ENCODE data around the gene ARHGAP24. TPM values are rescaled to one million over a fixed set of nuclear protein-coding genes. Genes with fewer than 3 reads are reported as not detected.

ARHGAP24 gene
- total and polyA plus RNA-seq, 4 donors, result 10.0 to 79.4 (median 21.6) TPM

- H3K4me1 ChIP-seq (ENCODE audit: control insufficient read depth in 5 of 5, insufficient read depth in 5 of 5, low read length in 5 of 5), result peaks cover 5 to 22% (median 13%) of the 10 kb centered on the region in 5 donors
- H3K9ac ChIP-seq (ENCODE audit: insufficient read depth in 1 of 2, low read length in 2 of 2), result no peak overlapping the region
- H3K27me3 ChIP-seq (ENCODE audit: control insufficient read depth in 3 of 3, insufficient read depth in 3 of 3, low read length in 2 of 3), result no peaks in the 10 kb centered on the region
- H3K9me3 ChIP-seq (ENCODE audit: control insufficient read depth in 4 of 4, insufficient read depth in 3 of 4, low read length in 3 of 4), result no peaks in the 10 kb centered on the region
- ATAC-seq (ENCODE audit: insufficient read depth, low FRiP score) (no peak), DNase-seq (no peak)
- no peak for TF ChIP-seq CTCF (IDR thresholded peaks at IDR 0.05; ENCODE audit: control extremely low read depth, extremely low read depth)
- no peaks in the 10 kb centered on the region for H3K36me3 ChIP-seq (ENCODE audit: control insufficient read depth in 4 of 4, insufficient read depth in 4 of 4, low read length in 4 of 4)
- no peak overlapping the region for H3K27ac ChIP-seq (ENCODE audit: low read depth in 1 of 2, low read length in 1 of 2)
- H3K4me3 ChIP-seq, result no peak overlapping the region
Observed at GRCh38 chr4:85728464-85728863, 253.5 kb downstream of the ARHGAP24 start.

- no peaks in the 10 kb centered on the region for H3K27me3 ChIP-seq (ENCODE audit: control insufficient read depth in 3 of 3, insufficient read depth in 3 of 3, low read length in 2 of 3)
- no peaks in the 10 kb centered on the region for H3K36me3 ChIP-seq (ENCODE audit: control insufficient read depth in 4 of 4, insufficient read depth in 4 of 4, low read length in 4 of 4)
- ATAC-seq (ENCODE audit: insufficient read depth, low FRiP score), result no peak
- no peak overlapping the region for H3K27ac ChIP-seq (ENCODE audit: low read depth in 1 of 2, low read length in 1 of 2)
- H3K9ac ChIP-seq (ENCODE audit: insufficient read depth in 1 of 2, low read length in 2 of 2), result no peak overlapping the region
- no peak for DNase-seq
- no peaks in the 10 kb centered on the region for H3K9me3 ChIP-seq (ENCODE audit: control insufficient read depth in 4 of 4, insufficient read depth in 3 of 4, low read length in 3 of 4)
- WGBS, 2 donors, result 16 to 19% methylated on average over 1 of the region's 1 CpG
- no peak overlapping the region for H3K4me3 ChIP-seq
- H3K4me1 ChIP-seq (ENCODE audit: control insufficient read depth in 5 of 5, insufficient read depth in 5 of 5, low read length in 5 of 5), result peaks cover 0 to 16% (median 3%) of the 10 kb centered on the region in 5 donors
- TF ChIP-seq CTCF (IDR thresholded peaks at IDR 0.05; ENCODE audit: control extremely low read depth, extremely low read depth), result no peak
Observed at GRCh38 chr4:85732124-85732523, 257.2 kb downstream of the ARHGAP24 start.

GRCh38 chr4:85733798-85734197, 258.8 kb downstream of the ARHGAP24 start:
- TF ChIP-seq CTCF (IDR thresholded peaks at IDR 0.05; ENCODE audit: control extremely low read depth, extremely low read depth), result no peak
- DNase-seq (no peak), ATAC-seq (ENCODE audit: insufficient read depth, low FRiP score) (no peak)
- no peaks in the 10 kb centered on the region for H3K27me3 ChIP-seq (ENCODE audit: control insufficient read depth in 3 of 3, insufficient read depth in 3 of 3, low read length in 2 of 3)
- H3K4me1 ChIP-seq (ENCODE audit: control insufficient read depth in 5 of 5, insufficient read depth in 5 of 5, low read length in 5 of 5), result peaks cover 0 to 16% (median 0%) of the 10 kb centered on the region in 5 donors
- H3K9me3 ChIP-seq (ENCODE audit: control insufficient read depth in 4 of 4, insufficient read depth in 3 of 4, low read length in 3 of 4), result no peaks in the 10 kb centered on the region
- no peak overlapping the region for H3K9ac ChIP-seq (ENCODE audit: insufficient read depth in 1 of 2, low read length in 2 of 2)
- H3K4me3 ChIP-seq, result no peak overlapping the region
- H3K27ac ChIP-seq (ENCODE audit: low read depth in 1 of 2, low read length in 1 of 2), result peak overlapping the region in 1 of 2 donors; percentile 21
- no peaks in the 10 kb centered on the region for H3K36me3 ChIP-seq (ENCODE audit: control insufficient read depth in 4 of 4, insufficient read depth in 4 of 4, low read length in 4 of 4)

GRCh38 chr4:85734424-85734831, 259.5 kb downstream of the ARHGAP24 start:
- Histone ChIP-seq H3K27me3 (ENCODE audit: control insufficient read depth in 3 of 3, insufficient read depth in 3 of 3, low read length in 2 of 3) (no peaks in the 10 kb centered on the region), H3K4me3 (no peak overlapping the region), H3K9ac (ENCODE audit: insufficient read depth in 1 of 2, low read length in 2 of 2) (no peak overlapping the region), H3K9me3 (ENCODE audit: control insufficient read depth in 4 of 4, insufficient read depth in 3 of 4, low read length in 3 of 4) (no peaks in the 10 kb centered on the region), H3K27ac (ENCODE audit: low read depth in 1 of 2, low read length in 1 of 2) (peak overlapping the region in 1 of 2 donors; percentile 78), H3K36me3 (ENCODE audit: control insufficient read depth in 4 of 4, insufficient read depth in 4 of 4, low read length in 4 of 4) (no peaks in the 10 kb centered on the region), H3K4me1 (ENCODE audit: control insufficient read depth in 5 of 5, insufficient read depth in 5 of 5, low read length in 5 of 5) (peaks cover 0 to 14% (median 0%) of the 10 kb centered on the region in 5 donors)
- ATAC-seq (ENCODE audit: insufficient read depth, low FRiP score), result no peak
- TF ChIP-seq CTCF (IDR thresholded peaks at IDR 0.05; ENCODE audit: control extremely low read depth, extremely low read depth), result no peak
- no peak for DNase-seq
- WGBS, 2 donors, result 44 to 46% methylated on average over 1 of the region's 1 CpG

Measured in lung (tissue), 12 donors.